BJ (cell line): ENCODE results near the gene FBXW8. TPM values are rescaled to one million over a fixed set of nuclear protein-coding genes. Genes with fewer than 3 reads are reported as not detected.

Source experiments
- CTCF ChIA-PET: fragments of 350-600 bp; formaldehyde crosslinking; extraction: SDS; loops from one replicate; lab custom pipeline; 2021; ENCODE audit warnings: antibody characterized with exemption, inconsistent platforms; lab: Yijun Ruan, JAX
- POLR2A ChIA-PET: fragments of 300-600 bp; sonication (Branson Sonifier 250); formaldehyde crosslinking; extraction: SDS; loops from one replicate; lab custom pipeline; 2021; ENCODE audit warnings: antibody characterized with exemption; lab: Charles Lee
- DNase-seq: peaks from one replicate; pipeline ENCODE4 v3.0.0-alpha.2; 2011; ENCODE audit warnings: low read depth
- H3K27me3 ChIP-seq: 2 replicates; pipeline ENCODE4 v1.6.0; 2011; ENCODE audit warnings: low read length; ENCODE audit not compliant: control insufficient read depth, insufficient read depth
- H3K36me3 ChIP-seq: 2 replicates; pipeline ENCODE4 v1.5.1; 2011; ENCODE audit warnings: low read length; ENCODE audit not compliant: control insufficient read depth, insufficient read depth
- H3K4me3 ChIP-seq: 2 replicates; pipeline ENCODE4 v1.5.1; 2011; ENCODE audit warnings: low read depth, mild to moderate bottlenecking, control low read depth, low read length
- CTCF ChIP-seq: IDR thresholded peaks from 2 replicates; pipeline ENCODE4 v1.5.1; 2011; ENCODE audit warnings: low read depth, mild to moderate bottlenecking, control low read depth, inconsistent platforms, low read length, moderate library complexity; ENCODE audit not compliant: insufficient read depth
- polyA plus RNA-seq: library from polyadenylated mRNA; depleted of rRNA; stranded (reverse); fragments of >200 nt; gene quantifications from 2 replicates; pipeline ENCODE4 v1.2.3, GENCODE V29; 2011

The FBXW8 gene
- polyA plus RNA-seq, 1 experiment: 27.3 TPM

GRCh38 chr12:116984098-116984497, 73.3 kb downstream of the FBXW8 start:
- no peak for TF ChIP-seq CTCF
- Histone ChIP-seq H3K27me3 (no peaks in the 10 kb centered on the region), H3K4me3 (no peak overlapping the region), H3K36me3 (peaks cover 6% of the 10 kb centered on the region)
- no peak for DNase-seq
- ChIA-PET CTCF (no interaction called here), POLR2A (no interaction called here)

GRCh38 chr12:116990329-116990728, 79.6 kb downstream of the FBXW8 start:
- no peak for DNase-seq
- H3K27me3 ChIP-seq: no peaks in the 10 kb centered on the region
- ChIA-PET CTCF (no interaction called here), POLR2A (no interaction called here)
- H3K4me3 ChIP-seq: no peak overlapping the region
- peaks cover 5% of the 10 kb centered on the region for H3K36me3 ChIP-seq
- TF ChIP-seq CTCF: no peak

- ChIA-PET POLR2A (interaction anchor here (0.6 kb wide), 1 partner anchor 57 kb away, joined by 5 read pairs; no protein-coding TSS in a partner anchor), CTCF (interaction anchor here (1.2 to 1.6 kb wide), 2 partner anchors 8 to 10 kb away, joined by 3 to 5 read pairs; no protein-coding TSS in a partner anchor)
- no peak for TF ChIP-seq CTCF
- DNase-seq: peak; percentile 47
- Histone ChIP-seq H3K36me3 (peaks cover 5% of the 10 kb centered on the region), H3K4me3 (no peak overlapping the region), H3K27me3 (no peaks in the 10 kb centered on the region)
These were observed 80.5 kb downstream of the FBXW8 start for GRCh38 chr12:116990971-116991966.

GRCh38 chr12:116996093-116996492, 85.3 kb downstream of the FBXW8 start:
- no peak for DNase-seq
- CTCF ChIA-PET: no interaction called here
- no peak for TF ChIP-seq CTCF
- Histone ChIP-seq H3K27me3 (no peaks in the 10 kb centered on the region), H3K4me3 (no peak overlapping the region), H3K36me3 (peaks cover 10% of the 10 kb centered on the region)
- POLR2A ChIA-PET: no interaction called here

- ChIA-PET POLR2A (no interaction called here), CTCF (no interaction called here)
- peaks cover 10% of the 10 kb centered on the region for H3K36me3 ChIP-seq
- no peaks in the 10 kb centered on the region for H3K27me3 ChIP-seq
- no peak overlapping the region for H3K4me3 ChIP-seq
- no peak for TF ChIP-seq CTCF
- DNase-seq: no peak
These were observed 85.9 kb downstream of the FBXW8 start for GRCh38 chr12:116996621-116997020.
